ENCODE measurements around the gene PTPRG.

- TF ChIP-seq POLR2A (IDR thresholded peaks at IDR 0.05; ENCODE audit: low read length) = no peak
- TF ChIP-seq GATA1 (IDR thresholded peaks at IDR 0.05; ENCODE audit: low read depth, low read length) = no peak
These were observed 564.0 kb downstream of the PTPRG start for GRCh38 chr3:62125380-62125779.
